ENCODE results near the gene ANAPC5.

DNA sequence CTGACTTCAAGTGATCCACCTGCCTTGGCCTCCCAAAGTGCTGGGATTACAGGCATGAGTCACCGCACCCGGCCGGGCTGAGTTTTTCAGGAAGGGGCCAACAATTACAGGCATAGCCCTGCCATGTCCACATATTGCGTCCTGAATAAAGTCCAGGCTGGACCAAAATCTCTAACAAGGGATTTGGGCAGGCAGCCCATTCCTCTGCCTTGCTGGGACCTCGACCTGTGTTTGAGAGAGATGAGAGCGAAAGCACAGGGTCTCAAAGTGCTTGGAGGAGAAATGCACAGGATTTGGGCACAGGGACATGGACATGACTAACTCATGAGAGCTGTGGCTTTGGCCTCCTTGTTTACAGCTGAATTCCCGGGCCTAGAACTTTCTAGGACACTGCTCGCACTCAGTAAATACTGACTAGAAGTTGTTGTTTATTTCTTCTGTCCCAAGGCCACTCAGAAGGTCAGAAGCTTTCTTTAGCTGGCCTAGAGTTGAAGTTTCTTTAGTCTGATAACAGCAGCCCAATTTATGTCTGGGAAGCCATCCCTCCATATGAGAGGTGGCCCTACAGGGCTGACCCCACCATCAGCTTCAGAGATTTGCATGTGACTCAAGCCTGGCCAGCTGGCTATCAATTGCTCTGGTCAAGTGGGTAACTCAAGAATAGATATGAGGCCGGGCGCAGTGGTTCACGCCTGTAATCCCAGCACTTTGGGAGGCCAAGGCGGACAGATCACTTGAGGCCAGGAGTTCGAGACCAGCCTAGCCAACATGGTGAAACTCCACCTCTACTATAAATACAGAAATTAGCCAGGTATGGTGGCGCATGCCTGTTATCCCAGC lies 67.4 kb downstream of the ANAPC5 start:
- no peak for TF ChIP-seq POLR2A (IDR thresholded peaks at IDR 0.05; ENCODE audit: low read depth, low read length)
- TF ChIP-seq POLR2AphosphoS5 (IDR thresholded peaks at IDR 0.05; ENCODE audit: low read depth, low read length) = no peak
- TF ChIP-seq TAF1 (IDR thresholded peaks at IDR 0.05; ENCODE audit: low read depth, low read length) = no peak
- no peak for TF ChIP-seq SPI1 (IDR thresholded peaks at IDR 0.05; ENCODE audit: low read depth, low read length)

Data from GM12891 (cell line).